Measurements from ENCODE around the gene FOXP2.
"Not testable (repeated sequence)": the region's sequence is repeated elsewhere in the genome, so short reads cannot be mapped to it uniquely, and the experiment has no call there.

Gene FOXP2

DNA sequence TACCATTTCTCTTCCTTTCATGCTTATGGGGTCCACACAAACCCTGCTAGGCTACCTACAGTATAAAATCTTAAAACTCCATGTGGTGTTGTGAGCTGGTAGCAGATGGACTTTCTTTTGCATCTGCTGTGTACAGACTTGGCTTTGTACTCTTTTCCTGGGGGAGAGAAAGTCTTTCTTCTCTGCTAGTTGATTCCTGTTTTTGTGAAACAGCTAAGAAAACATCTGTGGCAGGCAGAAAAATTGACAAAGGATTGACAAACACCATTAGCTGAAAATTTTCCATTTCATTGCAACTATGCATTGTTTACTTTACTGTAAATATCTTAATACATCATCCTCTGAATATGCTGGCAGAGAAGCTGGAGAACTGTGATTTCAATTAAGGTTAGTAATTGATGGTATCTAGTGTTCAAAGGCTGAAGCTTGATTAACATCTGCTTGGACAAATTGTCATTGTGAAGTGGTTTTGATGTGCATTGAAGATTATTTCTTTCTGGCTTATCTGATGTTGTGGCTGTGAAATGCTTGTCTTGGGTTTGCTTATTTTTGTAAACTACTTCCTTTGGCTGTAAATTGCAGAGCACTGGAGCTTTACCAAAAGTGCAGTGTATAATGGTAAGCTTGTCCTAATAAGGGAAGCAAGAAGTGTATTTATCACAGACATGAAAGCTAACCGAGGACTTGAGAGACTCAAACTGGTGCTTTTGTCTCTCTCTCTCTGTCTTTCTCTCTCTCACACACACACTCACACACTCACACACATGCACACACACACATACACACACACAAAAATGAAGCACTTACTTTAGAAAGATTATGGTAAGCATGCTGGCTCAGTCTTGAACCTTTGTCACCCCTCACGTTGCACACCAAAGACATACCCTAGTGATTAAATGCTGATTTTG lies at the start of gene FOXP2:
Gene FOXP2, plus strand, starts transcription at position 660 of the 908 bp plus-strand sequence. CDS start 11,697 bp downstream, outside the sequence.
- DNase-seq (ENCODE audit: low read depth), result no peak

DNA sequence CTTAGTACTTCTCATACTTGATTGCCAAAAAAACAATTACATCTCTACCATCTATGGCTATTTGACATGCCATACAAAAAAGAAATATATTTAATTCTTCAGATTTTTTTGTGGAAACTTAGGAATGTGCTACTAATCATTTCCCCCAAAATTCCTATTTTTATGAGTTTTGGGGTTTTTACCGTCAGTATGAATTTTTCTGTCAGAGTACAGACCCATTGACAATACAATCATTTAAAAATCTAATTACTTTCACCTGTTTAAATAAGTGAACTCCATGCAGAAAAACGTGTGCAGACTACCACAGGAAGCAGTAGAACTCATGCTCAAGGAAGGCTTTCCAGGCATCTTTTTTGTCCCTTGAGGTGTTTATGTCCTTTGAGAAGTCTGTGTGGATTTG lies 48.8 kb upstream of the FOXP2 start:
- no peak for DNase-seq (ENCODE audit: low read depth)

- DNase-seq (ENCODE audit: low read depth), result no peak
These were observed 46.1 kb upstream of the FOXP2 start for GRCh38 chr7:114368492-114368891.

- DNase-seq (ENCODE audit: low read depth), result no peak
These were observed 45.3 kb upstream of the FOXP2 start for GRCh38 chr7:114369294-114369693.

GRCh38 chr7:114372619-114373018 lies 42.0 kb upstream of the FOXP2 start:
- DNase-seq (ENCODE audit: low read depth), result no peak

DNA sequence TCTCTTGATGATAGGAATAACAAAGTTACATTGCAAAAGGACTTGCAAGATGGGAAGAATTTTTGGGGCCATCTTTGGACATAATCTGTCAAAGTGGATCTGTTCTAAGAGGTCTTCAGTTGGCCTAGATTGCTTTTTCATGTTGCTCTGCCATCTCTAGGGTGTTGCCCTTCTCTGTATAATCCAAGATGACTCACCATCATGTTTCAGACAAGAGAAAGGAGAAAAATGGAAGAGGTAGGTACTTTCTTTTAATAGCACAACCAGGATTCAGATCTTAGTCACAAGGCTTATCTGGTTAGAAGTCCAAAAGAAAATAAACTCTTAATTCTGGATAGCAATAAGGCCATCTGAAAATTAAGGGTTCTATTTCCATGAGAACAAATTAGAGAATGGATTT lies 38.7 kb upstream of the FOXP2 start:
- DNase-seq (ENCODE audit: low read depth), result no peak

- not testable (repeated sequence) for DNase-seq (ENCODE audit: low read depth)
These were observed 30.7 kb upstream of the FOXP2 start for GRCh38 chr7:114383946-114384345.

DNA sequence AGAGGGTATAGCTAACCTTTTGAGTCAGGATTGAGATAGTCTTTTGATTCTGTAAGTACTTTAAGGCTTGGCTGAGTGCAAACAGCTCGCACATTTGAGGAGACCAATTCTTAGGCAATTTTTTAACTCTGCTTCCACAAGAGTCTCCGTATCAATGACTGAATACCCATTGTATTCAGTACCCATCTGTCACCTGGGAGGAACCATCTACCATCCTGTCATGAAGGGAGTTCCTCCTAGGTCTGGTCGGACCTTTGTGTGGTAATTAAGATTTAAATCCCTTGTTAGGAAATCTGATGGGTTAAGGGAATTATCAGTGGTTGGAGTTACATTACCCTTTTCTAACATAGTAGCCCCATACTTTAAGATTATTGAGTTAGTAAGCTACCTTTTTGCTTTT lies 30.3 kb upstream of the FOXP2 start:
- not testable (repeated sequence) for DNase-seq (ENCODE audit: low read depth)

- no peak for DNase-seq (ENCODE audit: low read depth)
These were observed 26.6 kb upstream of the FOXP2 start for GRCh38 chr7:114388021-114388420.

DNA sequence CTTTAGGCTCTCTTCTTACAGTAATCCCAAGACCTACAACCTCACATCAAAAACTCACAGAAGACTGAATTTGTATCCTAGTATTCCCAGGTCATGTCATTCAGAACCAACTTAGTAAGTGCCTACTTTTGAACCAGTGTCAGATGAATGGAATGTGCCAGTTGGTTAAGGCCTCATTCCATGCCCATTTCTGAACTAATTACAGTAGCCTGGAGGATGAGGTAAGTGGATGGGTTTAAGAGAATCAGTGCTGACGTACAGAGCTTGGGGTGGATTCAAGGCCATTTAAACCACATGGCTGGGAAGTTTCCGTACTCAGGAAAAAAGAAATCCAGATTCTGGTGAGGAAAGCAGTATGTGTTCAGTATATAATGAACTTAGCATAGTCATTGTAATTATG lies 21.9 kb upstream of the FOXP2 start:
- DNase-seq (ENCODE audit: low read depth), result no peak

- no peak for DNase-seq (ENCODE audit: low read depth)
These were observed 11.6 kb upstream of the FOXP2 start for GRCh38 chr7:114402876-114403635.

- no peak for DNase-seq (ENCODE audit: low read depth)
These were observed 9.2 kb upstream of the FOXP2 start for GRCh38 chr7:114405427-114405826.

- DNase-seq (ENCODE audit: low read depth), result no peak
These were observed 4.9 kb upstream of the FOXP2 start for GRCh38 chr7:114409750-114410149.

GRCh38 chr7:114412548-114412947 lies 2.1 kb upstream of the FOXP2 start:
- no peak for DNase-seq (ENCODE audit: low read depth)

DNA sequence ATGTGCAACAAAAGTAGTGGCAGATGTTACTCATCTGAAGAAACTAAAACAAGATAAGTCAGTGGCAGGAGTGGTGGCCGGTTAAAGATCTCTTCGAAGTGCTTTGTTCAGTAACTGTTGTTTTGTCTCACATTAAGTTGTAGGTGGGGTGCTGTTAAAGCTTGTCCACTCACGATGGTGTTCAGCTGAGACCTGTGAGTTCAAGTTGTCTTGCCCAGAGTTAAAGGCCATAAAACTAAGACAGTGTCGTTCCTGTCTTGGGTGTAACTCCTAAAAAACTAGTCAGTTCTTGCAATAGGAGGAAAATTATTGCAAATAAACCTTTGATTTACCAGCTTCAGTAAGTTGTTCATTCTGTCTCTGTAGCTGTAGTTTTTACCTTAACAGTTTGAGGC lies 857 bp upstream of the FOXP2 start:
- DNase-seq (ENCODE audit: low read depth), result no peak

DNA sequence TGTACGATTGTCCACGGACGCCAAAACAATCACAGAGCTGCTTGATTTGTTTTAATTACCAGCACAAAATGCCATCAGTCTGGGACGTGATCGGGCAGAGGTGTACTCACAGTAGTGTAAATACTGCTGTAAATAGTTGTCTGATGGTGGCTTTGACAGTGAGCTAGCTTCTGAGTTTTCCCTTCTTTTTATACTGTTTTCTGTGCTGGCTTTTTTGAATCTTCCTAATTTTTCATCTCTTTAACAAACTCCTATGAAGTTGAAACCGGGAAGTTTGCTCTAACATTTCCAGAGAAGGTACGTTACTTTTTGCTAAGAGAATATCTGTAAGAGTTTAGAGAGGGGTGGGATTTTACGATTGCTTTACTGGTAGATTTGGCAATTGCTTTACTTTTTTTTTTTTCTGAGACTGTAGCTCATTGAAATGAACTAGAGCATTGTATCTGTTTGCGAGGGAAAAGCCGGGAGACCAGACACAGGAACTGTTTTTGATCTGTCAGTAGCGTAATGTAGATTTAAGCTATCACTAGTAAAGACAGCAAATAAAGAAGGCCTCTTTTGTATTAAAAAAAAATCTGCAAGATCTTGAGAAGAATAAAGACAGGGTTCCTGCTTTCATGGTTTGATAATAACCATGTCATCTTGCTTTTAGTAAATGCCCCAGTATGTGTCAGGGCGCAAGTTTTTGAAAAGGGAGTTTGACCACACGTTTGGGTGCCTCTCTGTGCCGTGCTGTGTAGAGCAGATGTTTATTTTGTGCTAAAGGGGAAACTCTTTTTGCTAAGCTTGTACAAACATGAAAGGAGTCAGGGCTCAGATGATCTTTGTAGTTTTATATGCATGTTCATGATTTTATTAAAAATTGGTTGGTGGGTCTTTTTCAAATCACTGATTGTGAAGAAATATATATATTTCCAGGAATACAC lies 712 bp downstream of the FOXP2 start:
- DNase-seq (ENCODE audit: low read depth), result no peak

GRCh38 chr7:114416129-114416990 lies 1.7 kb downstream of the FOXP2 start:
- DNase-seq (ENCODE audit: low read depth), result no peak

- DNase-seq (ENCODE audit: low read depth), result no peak
These were observed 2.7 kb downstream of the FOXP2 start for GRCh38 chr7:114417290-114417689.

DNA sequence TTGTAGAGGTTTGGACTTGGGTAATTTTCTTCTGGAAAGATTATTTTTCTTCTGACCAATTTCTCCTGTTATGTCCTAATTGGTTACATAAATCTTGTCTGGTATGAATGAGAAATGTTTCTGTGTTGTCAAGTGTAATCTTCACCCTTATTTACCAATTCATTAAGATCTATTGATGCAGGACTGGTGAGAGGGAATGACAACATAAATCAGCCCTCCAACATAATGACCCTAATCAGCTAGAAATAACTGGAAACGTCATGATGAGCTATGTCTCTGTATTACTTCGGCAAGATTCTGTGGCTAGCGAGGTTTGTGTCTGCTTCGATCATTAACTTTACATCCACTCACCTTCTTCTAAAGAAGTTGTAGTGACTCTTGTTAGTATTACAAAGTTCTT lies 3.5 kb downstream of the FOXP2 start:
- no peak for DNase-seq (ENCODE audit: low read depth)

- no peak for DNase-seq (ENCODE audit: low read depth)
These were observed 5.0 kb downstream of the FOXP2 start for GRCh38 chr7:114419441-114420272.
